Stomach (tissue), 4 donors: Measurements from ENCODE around the gene ARHGAP28.

Source experiments
- CTCF ChIP-seq, 7 experiments: fragments of 450-650 bp in 4 of 7; fragments of 200-600 bp in 3 of 7; sonication (generic) in 3 of 7; IDR thresholded peaks; one replicate each; pipeline ENCODE4 v1.5.1; 2016 to 2019; ENCODE audit warnings: antibody characterized with exemption in 7 of 7, control low read depth in 2 of 7, mild to moderate bottlenecking in 1 of 7
- EP300 ChIP-seq: sonication (generic); formaldehyde crosslinking; IDR thresholded peaks from one replicate; pipeline ENCODE4 v1.6.1; 2017; ENCODE audit warnings: antibody characterized with exemption
- POLR2A ChIP-seq, 4 donors: fragments of 450-650 bp; IDR thresholded peaks; one replicate each; pipeline ENCODE4 v1.6.1; 2016; ENCODE audit warnings: antibody characterized with exemption in 4 of 4, control low read depth in 2 of 4, mild to moderate bottlenecking in 1 of 4, moderate library complexity in 1 of 4

- TF ChIP-seq POLR2A (IDR thresholded peaks at IDR 0.05) (no peak), EP300 (no peak), CTCF (IDR thresholded peaks at IDR 0.05) (no peak)
These were observed 138.5 kb downstream of the ARHGAP28 start for GRCh38 chr18:6868033-6868432.
